ENCODE data around the gene AKAP6.

GRCh38 chr14:32728526-32728925, 399.4 kb downstream of the AKAP6 start:
- no peak for TF ChIP-seq CTCF (IDR thresholded peaks at IDR 0.05 in 2 of 3, conservative IDR thresholded peaks at IDR 0.05 in 1 of 3; ENCODE audit: control insufficient read depth in 2 of 3, extremely low read depth in 1 of 3, insufficient read depth in 1 of 3, low read depth in 3 of 3, low read length in 3 of 3)
- no peak for TF ChIP-seq CEBPB (IDR thresholded peaks at IDR 0.05; ENCODE audit: borderline replicate concordance in 1 of 2, low read depth in 2 of 2, low read length in 2 of 2)
- no peak for TF ChIP-seq FOXM1 (IDR thresholded peaks at IDR 0.05; ENCODE audit: low read depth, low read length)
- TF ChIP-seq MTA2 (IDR thresholded peaks at IDR 0.05; ENCODE audit: low read depth): no peak
- no peak for TF ChIP-seq POLR2AphosphoS5 (IDR thresholded peaks at IDR 0.05; ENCODE audit: low read length)
- no peak for TF ChIP-seq POU2F2 (IDR thresholded peaks at IDR 0.05; ENCODE audit: borderline replicate concordance, low read depth, low read length)
- TF ChIP-seq, protein P1, sequence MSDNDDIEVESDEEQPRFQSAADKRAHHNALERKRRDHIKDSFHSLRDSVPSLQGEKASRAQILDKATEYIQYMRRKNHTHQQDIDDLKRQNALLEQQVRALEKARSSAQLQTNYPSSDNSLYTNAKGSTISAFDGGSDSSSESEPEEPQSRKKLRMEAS (IDR thresholded peaks at IDR 0.05; ENCODE audit: low read depth, low read length): no peak
- no peak for TF ChIP-seq ZZZ3 (IDR thresholded peaks at IDR 0.05; ENCODE audit: control insufficient read depth, insufficient read length, low read depth)
